HG03196 (cell line): ENCODE measurements around the gene MARCHF4.
"Not testable (repeated sequence)": the region's sequence is repeated elsewhere in the genome, so short reads cannot be mapped to it uniquely, and the experiment has no call there.

ENCODE experiments used
- ATAC-seq: cut with Tn5 transposase; IDR thresholded peaks from one replicate; pipeline ENCODE4 v1.9.1; 2021; ENCODE audit not compliant: unreplicated experiment

The MARCHF4 gene

DNA sequence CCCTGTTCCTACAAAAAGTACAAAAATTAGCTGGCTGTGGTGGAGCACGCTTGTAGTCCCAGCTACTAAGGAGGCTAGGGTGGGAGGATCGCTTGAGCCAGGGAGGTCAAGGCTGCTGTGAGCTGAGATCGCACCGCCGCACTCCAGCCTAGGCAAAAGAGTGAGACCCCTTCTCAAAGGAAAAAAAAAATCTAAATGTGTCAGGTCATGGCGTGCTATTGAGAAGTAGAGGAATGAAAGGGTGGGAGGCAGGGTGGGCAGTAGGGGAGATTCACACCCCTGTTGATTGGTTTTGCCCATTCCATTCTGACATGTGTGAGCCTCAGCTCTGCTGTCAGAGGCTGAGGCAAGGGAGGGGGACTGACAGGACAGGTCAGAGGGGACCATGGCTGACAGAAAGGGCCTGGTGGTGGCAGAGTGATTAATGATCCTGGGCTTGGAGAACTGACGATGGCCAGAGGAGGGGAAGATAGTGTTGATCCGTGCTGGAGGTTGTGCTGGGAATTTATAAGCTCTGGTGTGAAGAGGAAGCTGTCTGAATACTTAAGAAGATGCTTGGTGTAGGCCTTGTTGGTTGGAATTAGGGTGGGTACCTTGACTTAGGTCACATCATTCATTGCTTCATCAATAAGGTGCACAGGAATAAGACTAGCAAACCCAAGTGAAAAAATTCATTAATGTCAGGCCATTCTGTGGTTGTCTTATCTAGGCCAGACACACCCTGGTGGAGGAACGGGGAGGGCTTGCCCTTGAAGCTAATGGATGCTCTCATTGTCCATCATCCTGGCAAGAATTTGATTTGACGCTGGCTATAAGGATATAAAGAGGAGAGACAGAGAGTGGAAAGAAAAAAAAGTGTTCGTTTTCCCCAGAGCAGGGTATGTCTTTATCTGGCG, 20.9 kb upstream of the MARCHF4 start:
- ATAC-seq, result no peak

GRCh38 chr2:216392018-216392562, 19.8 kb upstream of the MARCHF4 start:
- no peak for ATAC-seq

DNA sequence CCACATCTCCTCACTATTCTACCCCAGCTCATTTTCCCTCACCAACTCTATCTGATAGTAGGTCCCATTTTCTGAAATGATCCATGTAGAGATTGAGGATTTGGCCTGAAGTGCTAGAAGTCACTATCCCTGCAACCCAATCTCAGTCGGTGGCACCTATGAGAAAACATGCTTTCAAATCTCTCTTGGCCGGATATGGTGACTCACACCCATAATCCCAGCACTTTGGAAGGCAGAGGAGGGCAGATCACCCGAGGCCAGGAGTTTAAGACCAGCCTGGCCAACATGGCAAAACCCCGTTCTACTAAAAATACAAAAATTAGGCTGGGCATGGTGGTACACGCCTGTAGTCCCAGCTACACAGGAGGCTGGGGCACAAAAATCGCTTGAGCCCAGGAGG, 19.1 kb upstream of the MARCHF4 start:
- no peak for ATAC-seq

DNA sequence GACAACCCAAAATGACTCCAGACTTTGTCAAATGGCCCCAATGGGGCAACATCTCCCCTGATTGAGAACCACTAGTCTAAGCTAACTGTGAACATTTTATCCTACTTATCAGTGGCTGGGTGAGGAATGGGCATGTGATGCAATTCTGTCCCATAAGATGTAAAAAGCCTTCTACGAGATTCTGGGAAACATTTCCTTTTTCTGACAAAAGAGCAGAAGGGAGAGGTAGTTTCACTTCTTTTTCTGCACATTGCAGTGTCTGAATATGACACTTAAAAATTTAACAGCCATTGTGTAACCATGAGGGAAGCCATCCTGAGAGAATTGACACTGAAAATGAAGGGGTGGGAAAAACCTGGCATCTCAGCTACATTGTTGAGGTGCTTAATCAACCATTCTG, 17.3 kb upstream of the MARCHF4 start:
- ATAC-seq, result no peak

GRCh38 chr2:216388046-216388884, 16.0 kb upstream of the MARCHF4 start:
- ATAC-seq, result peak; percentile 67

GRCh38 chr2:216387262-216387661, 15.0 kb upstream of the MARCHF4 start:
- no peak for ATAC-seq

- no peak for ATAC-seq
These were observed 13.2 kb upstream of the MARCHF4 start for GRCh38 chr2:216385478-216385877.

DNA sequence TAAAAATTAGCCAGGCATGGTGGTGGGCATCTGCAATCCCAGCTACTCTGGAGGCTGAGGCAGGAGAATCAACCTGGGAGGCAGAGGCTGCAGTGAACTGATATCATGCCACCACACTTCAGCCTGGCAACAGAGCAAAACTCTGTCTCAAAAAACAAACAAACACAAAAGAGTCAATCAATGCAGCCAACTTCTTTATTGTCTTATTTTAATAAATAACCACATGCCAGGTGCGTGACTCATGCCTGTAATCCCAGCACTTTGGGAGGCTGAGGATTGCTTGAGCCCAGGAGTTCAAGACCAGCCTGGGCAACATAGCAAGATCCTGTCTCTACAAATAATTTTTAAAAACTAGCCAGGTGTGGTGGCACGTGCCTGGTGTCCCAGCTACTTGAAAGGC, 12.1 kb upstream of the MARCHF4 start:
- not testable (repeated sequence) for ATAC-seq

DNA sequence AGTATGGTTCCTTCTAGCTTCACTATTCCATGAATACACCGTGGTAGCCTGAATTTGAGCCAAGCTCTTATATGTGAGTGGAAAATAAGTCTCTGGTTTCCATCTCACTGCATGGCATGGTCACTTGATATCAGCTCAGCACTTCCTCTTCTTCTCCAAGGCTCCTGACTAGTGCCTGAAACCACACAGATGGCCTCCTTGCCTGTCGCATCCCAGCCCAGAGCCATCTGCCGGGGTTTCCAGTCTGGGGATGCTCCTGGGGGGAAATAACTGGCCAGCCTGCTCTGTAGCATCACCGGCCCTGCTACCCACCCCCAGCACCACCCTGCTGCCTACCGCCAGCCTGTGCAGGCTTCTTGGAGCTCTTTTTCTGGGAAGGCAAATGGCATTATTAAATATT, 7.7 kb upstream of the MARCHF4 start:
- ATAC-seq, result no peak

- no peak for ATAC-seq
These were observed 3.0 kb upstream of the MARCHF4 start for GRCh38 chr2:216375286-216375685.

DNA sequence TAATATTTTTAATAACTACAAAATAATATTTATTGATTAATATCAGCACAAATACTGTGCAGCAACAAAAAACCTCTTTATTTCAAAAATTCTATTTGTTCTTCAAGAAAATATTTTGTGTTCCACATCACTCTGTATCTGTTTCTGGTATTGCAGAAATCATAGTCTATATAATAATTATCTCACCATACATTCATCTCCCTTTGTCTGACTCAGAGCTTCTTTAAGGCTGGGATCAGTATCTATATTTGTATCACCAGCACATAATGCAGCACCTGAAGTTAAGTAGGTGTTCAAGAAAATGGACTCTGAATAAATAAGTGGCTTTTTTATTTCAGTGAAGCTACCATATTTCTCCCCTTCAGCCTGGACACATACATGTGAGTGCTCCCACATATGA, 1.6 kb upstream of the MARCHF4 start:
- no peak for ATAC-seq

DNA sequence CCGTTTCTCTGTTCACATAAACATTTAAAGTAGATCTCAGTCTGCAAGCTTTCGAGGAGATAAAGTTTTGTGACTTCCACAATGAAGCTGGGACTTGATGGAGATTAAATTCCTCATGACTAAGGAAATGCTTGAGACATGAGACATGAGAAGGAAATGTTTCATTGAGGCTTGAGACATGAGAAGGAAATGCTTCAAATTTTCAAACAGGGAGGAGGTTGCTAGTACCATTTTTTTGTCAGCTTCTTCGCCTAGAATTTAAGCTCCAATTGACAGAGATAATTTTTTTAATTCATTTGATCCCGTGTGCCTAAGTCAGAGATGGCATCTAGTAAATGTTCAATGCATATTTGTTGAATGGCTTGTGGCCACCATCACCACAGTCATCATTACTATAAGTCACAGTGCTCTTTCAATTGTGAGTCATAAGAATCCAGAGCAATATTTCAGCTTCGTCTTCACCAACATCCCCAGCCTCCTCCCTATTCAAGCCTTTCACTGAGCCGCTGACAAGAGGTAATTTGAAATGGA, 543 bp upstream of the MARCHF4 start:
- no peak for ATAC-seq

DNA sequence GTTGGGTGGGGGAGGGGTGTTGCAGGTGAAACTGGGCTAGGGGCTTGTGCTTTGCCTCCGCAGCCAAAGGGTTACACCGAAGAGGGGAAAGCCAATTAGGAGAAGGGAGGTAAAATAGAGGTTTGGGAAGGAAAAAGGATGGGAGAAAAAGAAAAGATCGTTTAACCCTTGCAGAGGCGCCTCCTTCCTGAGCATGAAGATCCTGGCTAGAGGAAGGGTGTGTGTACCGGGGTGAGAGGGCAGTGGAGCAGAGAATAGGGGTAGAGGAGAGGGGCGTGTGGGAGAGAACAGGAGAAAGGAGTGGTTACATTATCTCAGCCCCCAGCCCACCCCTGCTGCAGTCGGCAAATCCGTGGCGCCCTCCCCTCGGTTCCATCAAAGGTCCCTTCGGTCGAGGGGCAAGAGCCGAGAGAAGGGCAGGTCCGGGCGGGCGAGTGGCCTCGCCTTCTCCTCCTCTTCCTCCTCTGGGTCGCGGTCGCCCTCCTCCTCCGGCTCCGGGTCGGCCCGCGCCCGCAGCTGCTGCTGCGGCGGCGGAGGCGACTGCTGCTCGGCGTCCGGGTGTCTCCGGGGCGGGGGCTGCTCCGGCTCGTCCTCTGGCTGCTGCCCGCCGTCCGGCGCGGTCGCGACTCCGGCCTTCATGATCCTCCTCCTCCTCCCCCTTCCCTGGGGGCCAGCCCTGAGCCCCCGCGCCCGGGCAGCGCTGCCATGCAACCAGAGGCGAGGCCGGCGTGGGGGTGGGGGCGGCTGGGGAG, 1.1 kb downstream of the MARCHF4 start:
- ATAC-seq, result no peak

GRCh38 chr2:216369821-216370220, 2.5 kb downstream of the MARCHF4 start:
- ATAC-seq, result no peak

DNA sequence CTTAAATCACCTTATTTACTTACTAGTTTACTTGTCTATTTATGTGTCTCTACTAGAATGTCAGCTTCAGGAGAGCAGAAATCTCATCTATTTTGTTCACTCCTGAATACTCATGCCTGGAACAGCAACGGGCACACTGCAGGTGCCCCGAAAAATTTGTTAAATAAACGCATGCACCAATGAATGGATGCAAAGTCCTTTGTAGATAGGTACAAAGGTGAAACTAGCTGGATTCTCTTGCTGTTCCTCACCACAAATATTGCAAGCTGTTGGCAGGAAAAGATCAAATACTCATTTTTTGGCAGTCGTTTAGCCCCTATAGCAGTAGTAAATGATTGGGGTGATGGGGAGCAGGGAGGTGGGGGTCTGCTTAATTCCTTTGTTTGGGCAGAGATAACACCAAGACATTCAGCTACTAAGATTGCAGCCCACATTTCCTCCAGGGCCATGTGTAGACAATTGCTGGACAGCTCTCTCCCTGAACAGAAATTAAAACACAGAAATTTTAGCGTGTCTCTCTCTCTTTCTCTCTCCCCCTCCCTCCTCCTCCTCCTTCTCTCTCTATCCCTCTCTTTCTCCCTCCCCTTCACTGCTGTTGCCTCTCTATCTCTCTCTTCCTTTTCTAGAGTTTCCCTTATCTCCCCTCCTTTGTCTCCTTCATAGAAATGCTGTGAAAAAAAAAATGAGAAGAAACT, 5.4 kb downstream of the MARCHF4 start:
- ATAC-seq, result no peak

- ATAC-seq, result no peak
These were observed 6.8 kb downstream of the MARCHF4 start for GRCh38 chr2:216365518-216365917.

DNA sequence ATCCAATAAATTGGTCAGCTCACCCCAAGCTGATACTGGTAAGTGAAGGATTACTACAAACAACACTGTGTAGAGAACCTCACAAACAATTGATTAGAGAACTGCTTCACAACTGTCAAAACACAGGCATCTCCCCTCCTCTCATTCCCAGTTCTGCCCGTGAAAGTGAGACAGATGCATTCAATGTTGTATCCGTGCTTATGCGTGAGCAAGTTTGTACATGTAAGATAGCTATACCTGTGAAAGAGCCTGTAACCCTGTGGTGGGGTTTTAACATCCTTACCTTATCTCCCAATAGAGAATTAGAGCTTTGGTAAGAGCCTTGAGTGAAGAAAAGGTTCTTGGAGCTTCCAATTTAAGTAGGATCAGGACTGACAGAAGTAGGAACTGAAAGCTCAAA, 9.1 kb downstream of the MARCHF4 start:
- no peak for ATAC-seq

GRCh38 chr2:216362730-216363129, 9.6 kb downstream of the MARCHF4 start:
- ATAC-seq, result no peak

DNA sequence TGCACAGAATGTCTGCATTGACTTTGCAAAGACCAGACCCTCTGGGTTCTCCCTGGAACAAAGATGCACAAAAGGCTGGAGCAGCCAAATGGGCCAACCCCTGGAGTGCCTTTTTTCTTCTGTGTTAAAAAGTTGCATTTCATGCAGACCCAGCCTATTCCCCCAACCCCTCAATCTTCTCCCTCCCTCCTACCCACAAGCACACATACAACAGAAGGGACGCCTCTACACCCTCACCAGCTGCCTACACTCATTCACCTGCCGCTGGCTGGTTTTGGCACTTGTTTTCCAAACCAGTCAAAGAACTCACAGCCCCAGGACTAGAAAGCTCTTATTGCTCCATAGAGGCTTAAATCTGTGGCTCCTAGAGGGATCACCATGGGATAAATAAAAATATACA, 16.6 kb downstream of the MARCHF4 start:
- no peak for ATAC-seq

- no peak for ATAC-seq
These were observed 18.0 kb downstream of the MARCHF4 start for GRCh38 chr2:216354306-216354705.
